GM19468 (cell line): ENCODE results near the gene CHSY1.

Experiments
- ATAC-seq: cut with Tn5 transposase; IDR thresholded peaks from one replicate; pipeline ENCODE4 v1.9.1; 2021; ENCODE audit warnings: mild to moderate bottlenecking, moderate library complexity, moderate number of reproducible peaks; ENCODE audit not compliant: unreplicated experiment; ENCODE audit errors: extremely low read depth

The CHSY1 gene

GRCh38 chr15:101193120-101193644 is 58.7 kb downstream of the CHSY1 start:
- ATAC-seq = no peak

GRCh38 chr15:101192081-101192480 is 59.8 kb downstream of the CHSY1 start:
- no peak for ATAC-seq

- no peak for ATAC-seq
These were observed 60.6 kb downstream of the CHSY1 start for GRCh38 chr15:101191242-101191641.

DNA sequence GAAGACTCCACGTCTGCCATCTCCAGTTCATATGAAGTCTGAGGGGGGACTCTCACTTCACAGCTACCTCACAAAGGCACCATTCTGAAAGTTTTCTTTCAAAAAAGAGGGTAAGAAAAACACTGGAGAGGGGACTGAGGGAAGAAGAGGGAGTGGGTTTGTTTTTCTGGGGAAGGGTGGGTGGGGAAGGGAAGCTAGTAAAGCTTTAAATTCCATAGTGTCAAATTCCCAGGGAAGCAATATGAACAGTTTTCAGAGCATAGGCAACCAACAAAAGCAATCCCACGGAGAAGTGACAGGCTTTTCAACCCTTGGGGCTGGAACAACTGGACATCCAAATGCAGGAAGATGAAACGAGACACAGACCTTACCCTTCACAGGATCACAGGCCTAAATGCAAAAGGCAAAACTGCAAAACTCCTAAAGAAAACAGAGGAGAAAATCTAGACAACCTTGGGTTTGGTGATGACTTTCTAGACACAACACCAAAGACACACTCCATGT is 61.7 kb downstream of the CHSY1 start:
- ATAC-seq = no peak

- ATAC-seq = no peak
These were observed 62.3 kb downstream of the CHSY1 start for GRCh38 chr15:101189409-101190091.

GRCh38 chr15:101188637-101189408 is 63.0 kb downstream of the CHSY1 start:
- ATAC-seq = no peak

- no peak for ATAC-seq
These were observed 63.8 kb downstream of the CHSY1 start for GRCh38 chr15:101187820-101188636.

DNA sequence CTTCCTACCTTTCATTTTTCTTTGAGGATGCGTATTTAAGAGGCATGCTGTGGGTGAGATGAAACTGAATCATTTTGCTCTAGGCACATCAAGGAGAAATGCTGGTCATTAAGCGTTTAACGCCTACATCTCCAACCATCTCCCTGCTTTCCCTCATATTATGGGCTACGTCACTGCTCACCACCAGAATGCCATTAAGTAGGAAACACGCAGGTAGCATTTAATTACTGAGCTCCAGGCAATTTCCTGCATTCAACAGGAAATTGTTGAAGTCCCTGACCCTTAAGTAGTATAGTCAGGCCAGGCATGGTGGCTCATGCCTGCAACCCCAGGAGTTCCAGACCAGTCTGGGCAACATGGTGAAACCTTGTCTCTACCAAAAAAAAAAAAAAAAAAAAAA is 66.1 kb downstream of the CHSY1 start:
- no peak for ATAC-seq

GRCh38 chr15:101185336-101185735 is 66.5 kb downstream of the CHSY1 start:
- ATAC-seq = no peak

DNA sequence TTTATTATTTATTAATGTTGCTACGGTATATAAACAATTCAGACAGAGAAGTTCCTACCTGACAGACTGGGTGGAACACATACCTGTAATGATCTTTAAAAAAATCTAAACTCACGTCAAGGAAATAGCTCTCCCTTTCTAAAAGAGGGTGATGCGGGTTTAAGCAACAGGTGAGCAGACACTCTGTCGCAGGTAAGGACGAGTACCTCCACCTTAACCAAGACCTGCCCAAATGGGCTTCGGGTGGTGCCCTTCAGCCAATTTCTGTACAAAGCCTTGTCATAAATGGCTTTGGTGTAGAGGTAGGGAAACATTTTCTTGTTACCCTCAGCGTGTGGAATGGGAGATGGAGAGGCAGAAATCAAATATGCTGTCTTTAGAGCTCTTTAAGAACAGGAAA is 67.0 kb downstream of the CHSY1 start:
- no peak for ATAC-seq

DNA sequence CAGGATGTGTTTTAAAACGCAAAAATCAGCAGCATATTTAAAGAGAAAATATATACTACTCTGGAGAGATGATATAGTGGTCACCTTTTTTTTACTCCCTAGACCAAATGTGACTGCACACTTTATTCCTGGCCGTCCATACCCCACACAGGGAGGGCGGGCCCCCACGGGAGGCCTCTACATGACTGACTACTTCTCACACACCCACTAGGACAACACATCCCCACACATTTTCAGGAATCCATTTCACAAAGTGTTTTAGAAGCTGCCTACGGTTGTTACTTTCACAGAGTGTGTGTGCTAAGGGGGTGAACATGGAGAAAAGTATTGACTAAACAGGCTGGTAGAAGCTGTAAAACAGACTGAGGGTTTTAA is 67.9 kb downstream of the CHSY1 start:
- no peak for ATAC-seq

DNA sequence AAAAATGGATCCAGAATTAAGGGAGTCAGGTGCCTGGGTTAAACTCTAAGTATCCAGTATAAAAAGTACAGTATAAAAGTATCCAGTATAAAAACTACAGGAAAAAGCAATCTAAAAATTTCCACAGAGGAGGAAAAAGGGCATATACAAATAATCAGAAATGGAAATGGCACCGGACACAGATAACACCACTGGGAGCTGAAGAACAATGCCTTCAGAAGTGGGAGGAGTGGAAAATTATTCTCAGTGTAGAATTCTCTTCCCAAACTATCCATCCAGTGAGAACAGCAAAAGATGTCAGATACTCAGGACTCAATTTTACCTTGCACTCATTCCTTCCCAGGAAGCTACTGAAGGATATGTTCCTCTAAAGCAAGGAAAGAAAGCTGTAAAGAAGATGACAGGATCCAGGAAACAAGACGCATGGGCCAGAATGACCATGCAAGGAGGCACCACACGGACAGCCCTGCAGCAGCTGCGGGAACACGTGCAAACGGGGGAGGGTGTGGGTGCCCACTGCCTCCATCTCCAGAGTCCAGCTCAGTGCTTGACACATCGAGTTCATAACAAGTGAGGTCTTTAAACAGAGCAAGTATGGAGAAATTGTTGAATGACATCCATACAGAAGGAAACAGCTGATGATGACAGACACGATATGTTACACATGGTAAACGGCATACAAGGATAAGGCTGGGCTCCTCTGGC is 68.5 kb downstream of the CHSY1 start:
- no peak for ATAC-seq

- ATAC-seq = no peak
These were observed 69.6 kb downstream of the CHSY1 start for GRCh38 chr15:101182215-101182614.

GRCh38 chr15:101181349-101181748 is 70.5 kb downstream of the CHSY1 start:
- ATAC-seq = no peak

DNA sequence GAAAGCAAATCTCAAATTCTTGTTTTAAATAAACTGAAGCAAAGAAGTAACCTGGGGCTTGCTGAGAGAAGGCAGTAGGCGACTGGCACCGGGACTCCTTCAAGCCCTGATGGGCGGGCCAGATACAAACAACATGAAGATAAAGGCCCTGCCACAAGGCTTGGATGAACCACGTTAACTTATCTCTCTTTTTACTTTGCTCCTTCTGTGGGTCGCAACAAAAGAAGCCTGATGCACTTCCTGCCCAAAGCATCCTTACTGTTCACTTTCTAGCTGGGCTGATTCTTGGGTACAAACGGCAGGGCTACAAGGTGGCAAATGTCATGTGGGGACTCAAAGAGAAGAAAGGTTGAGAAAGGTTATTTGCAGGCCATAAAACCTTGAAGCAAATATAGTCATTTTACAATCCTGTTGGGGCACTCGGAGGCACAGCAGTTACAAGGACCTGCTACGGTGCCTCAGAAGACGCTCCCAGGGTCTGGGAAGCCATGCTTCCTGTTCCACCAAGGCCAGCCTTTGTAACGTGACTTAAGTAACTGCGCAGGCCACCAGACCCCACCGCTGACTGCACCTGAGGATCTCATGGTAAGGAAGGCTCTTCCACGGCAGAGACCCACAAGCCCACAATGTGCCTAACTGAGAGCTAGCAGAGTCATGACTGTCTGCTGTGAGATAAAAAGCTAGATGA is 71.1 kb downstream of the CHSY1 start:
- ATAC-seq = no peak

GRCh38 chr15:101179341-101180153 is 72.3 kb downstream of the CHSY1 start:
- no peak for ATAC-seq

GRCh38 chr15:101178931-101179330 is 72.9 kb downstream of the CHSY1 start:
- ATAC-seq = no peak

DNA sequence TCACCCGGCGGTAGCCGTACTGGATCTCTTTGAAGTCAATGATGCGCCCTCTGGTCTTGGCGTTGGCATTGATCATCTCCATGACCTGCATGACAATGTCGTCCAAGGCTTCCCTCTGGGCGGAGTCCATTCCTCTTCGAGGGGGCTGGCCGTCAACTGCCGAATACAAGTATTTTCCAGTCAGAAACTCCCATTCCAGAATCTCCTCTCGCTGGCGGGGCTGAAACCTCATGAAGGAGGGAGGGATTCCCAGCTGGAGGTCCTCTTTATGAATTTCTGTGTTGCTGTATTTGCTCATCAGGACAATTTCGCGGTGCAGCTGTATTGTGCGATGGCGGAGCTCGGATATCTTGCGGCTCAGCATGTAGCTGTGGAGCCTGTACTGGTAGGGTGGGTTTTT is 73.4 kb downstream of the CHSY1 start:
- ATAC-seq = no peak

- ATAC-seq = no peak
These were observed 74.0 kb downstream of the CHSY1 start for GRCh38 chr15:101177866-101178265.
